ENCODE data around the gene RPS16.
A peak's percentile ranks its signal among the peaks of the same experiment; 100 is the strongest.

DNA sequence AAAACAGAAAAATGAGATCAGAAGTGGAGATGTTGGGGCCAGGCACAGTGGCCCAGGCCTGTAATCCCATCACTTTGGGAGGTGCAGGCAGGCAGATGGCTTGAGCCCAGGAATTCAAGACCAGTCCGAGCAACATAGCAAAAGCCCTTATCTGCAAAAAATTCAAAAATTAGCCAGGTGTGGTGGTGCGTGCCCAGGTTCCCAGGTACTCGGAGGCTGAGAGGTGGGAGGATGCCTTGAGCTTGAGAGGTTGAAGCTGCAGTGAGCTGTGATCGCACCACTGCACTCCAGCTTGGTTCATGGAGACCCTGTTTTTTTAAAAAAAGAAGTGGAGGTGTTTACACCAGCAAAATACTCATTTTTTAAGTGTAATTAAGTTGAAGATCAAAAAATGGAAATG is 35.7 kb downstream of the RPS16 start:
- TF ChIP-seq POLR2AphosphoS5 (IDR thresholded peaks at IDR 0.05; ENCODE audit: low read depth, low read length) (peak; percentile 4; the same call in 1 of the 2 replicates), FOXP2 (optimal IDR thresholded peaks at IDR 0.05; ENCODE audit: borderline replicate concordance, extremely low read depth, extremely low read length, insufficient read depth) (no peak), TAF1 (IDR thresholded peaks at IDR 0.05; ENCODE audit: borderline replicate concordance, insufficient read depth, low read length) (no peak), SIN3A (IDR thresholded peaks at IDR 0.05; ENCODE audit: borderline replicate concordance, insufficient read depth, low read length) (no peak)
- TF ChIP-seq, protein P1, sequence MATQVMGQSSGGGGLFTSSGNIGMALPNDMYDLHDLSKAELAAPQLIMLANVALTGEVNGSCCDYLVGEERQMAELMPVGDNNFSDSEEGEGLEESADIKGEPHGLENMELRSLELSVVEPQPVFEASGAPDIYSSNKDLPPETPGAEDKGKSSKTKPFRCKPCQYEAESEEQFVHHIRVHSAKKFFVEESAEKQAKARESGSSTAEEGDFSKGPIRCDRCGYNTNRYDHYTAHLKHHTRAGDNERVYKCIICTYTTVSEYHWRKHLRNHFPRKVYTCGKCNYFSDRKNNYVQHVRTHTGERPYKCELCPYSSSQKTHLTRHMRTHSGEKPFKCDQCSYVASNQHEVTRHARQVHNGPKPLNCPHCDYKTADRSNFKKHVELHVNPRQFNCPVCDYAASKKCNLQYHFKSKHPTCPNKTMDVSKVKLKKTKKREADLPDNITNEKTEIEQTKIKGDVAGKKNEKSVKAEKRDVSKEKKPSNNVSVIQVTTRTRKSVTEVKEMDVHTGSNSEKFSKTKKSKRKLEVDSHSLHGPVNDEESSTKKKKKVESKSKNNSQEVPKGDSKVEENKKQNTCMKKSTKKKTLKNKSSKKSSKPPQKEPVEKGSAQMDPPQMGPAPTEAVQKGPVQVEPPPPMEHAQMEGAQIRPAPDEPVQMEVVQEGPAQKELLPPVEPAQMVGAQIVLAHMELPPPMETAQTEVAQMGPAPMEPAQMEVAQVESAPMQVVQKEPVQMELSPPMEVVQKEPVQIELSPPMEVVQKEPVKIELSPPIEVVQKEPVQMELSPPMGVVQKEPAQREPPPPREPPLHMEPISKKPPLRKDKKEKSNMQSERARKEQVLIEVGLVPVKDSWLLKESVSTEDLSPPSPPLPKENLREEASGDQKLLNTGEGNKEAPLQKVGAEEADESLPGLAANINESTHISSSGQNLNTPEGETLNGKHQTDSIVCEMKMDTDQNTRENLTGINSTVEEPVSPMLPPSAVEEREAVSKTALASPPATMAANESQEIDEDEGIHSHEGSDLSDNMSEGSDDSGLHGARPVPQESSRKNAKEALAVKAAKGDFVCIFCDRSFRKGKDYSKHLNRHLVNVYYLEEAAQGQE (IDR thresholded peaks at IDR 0.05; ENCODE audit: insufficient read depth in 1 of 2, low read depth in 2 of 2, low read length in 2 of 2), result no peak

Data from PFSK-1 (cell line).